Measurements from ENCODE around the gene CREM. TPM values are rescaled to one million over a fixed set of nuclear protein-coding genes. Genes with fewer than 3 reads are reported as not detected.

Gene CREM
- total RNA-seq, 1 donor from 2014 or later = 39.4 TPM

- Histone ChIP-seq H3K27me3 (ENCODE audit: control insufficient read depth, insufficient read depth, low read length) (no peaks in the 10 kb centered on the region), H3K4me3 (ENCODE audit: low read depth, low read length) (no peak overlapping the region), H3K36me3 (ENCODE audit: control insufficient read depth, insufficient read depth, low read length) (no peaks in the 10 kb centered on the region)
- no peak for TF ChIP-seq CTCF (IDR thresholded peaks at IDR 0.05; ENCODE audit: insufficient read depth, low read length, poor library complexity, severe bottlenecking)
- no peak for DNase-seq (ENCODE audit: low read depth)
Observed at GRCh38 chr10:35172574-35172973, 45.9 kb downstream of the CREM start.

- Histone ChIP-seq H3K27me3 (ENCODE audit: control insufficient read depth, insufficient read depth, low read length) (no peaks in the 10 kb centered on the region), H3K4me3 (ENCODE audit: low read depth, low read length) (no peak overlapping the region), H3K36me3 (ENCODE audit: control insufficient read depth, insufficient read depth, low read length) (no peaks in the 10 kb centered on the region)
- DNase-seq (ENCODE audit: low read depth) = no peak
- TF ChIP-seq CTCF (IDR thresholded peaks at IDR 0.05; ENCODE audit: insufficient read depth, low read length, poor library complexity, severe bottlenecking) = no peak
Observed at GRCh38 chr10:35178331-35178730, 51.7 kb downstream of the CREM start.

- Histone ChIP-seq H3K36me3 (ENCODE audit: control insufficient read depth, insufficient read depth, low read length) (no peaks in the 10 kb centered on the region), H3K27me3 (ENCODE audit: control insufficient read depth, insufficient read depth, low read length) (no peaks in the 10 kb centered on the region), H3K4me3 (ENCODE audit: low read depth, low read length) (no peak overlapping the region)
- TF ChIP-seq CTCF (IDR thresholded peaks at IDR 0.05; ENCODE audit: insufficient read depth, low read length, poor library complexity, severe bottlenecking) = no peak
- DNase-seq (ENCODE audit: low read depth) = no peak
Observed at GRCh38 chr10:35182631-35183510, 56.2 kb downstream of the CREM start.

- Histone ChIP-seq H3K4me3 (ENCODE audit: low read depth, low read length) (no peak overlapping the region), H3K36me3 (ENCODE audit: control insufficient read depth, insufficient read depth, low read length) (no peaks in the 10 kb centered on the region), H3K27me3 (ENCODE audit: control insufficient read depth, insufficient read depth, low read length) (no peaks in the 10 kb centered on the region)
- no peak for DNase-seq (ENCODE audit: low read depth)
- no peak for TF ChIP-seq CTCF (IDR thresholded peaks at IDR 0.05; ENCODE audit: insufficient read depth, low read length, poor library complexity, severe bottlenecking)
Observed at GRCh38 chr10:35184527-35185171, 58.0 kb downstream of the CREM start.

- no peak for DNase-seq (ENCODE audit: low read depth)
- Histone ChIP-seq H3K36me3 (ENCODE audit: control insufficient read depth, insufficient read depth, low read length) (no peaks in the 10 kb centered on the region), H3K27me3 (ENCODE audit: control insufficient read depth, insufficient read depth, low read length) (no peaks in the 10 kb centered on the region), H3K4me3 (ENCODE audit: low read depth, low read length) (no peak overlapping the region)
- no peak for TF ChIP-seq CTCF (IDR thresholded peaks at IDR 0.05; ENCODE audit: insufficient read depth, low read length, poor library complexity, severe bottlenecking)
Observed at GRCh38 chr10:35185260-35186034, 58.8 kb downstream of the CREM start.

All from kidney epithelial cell (primary cell).